NOMO-1 treated with dmso at 0.1 percent for 144 hours (cell line): Measurements from ENCODE around the gene WWC2.
"Not testable (repeated sequence)": the region's sequence is repeated elsewhere in the genome, so short reads cannot be mapped to it uniquely, and the experiment has no call there.

ENCODE experiments used
- DNase-seq: peaks from one replicate; lab custom pipeline; 2025; ENCODE audit not compliant: unreplicated experiment; lab: John Stamatoyannopoulos, UW

WWC2 gene

DNA sequence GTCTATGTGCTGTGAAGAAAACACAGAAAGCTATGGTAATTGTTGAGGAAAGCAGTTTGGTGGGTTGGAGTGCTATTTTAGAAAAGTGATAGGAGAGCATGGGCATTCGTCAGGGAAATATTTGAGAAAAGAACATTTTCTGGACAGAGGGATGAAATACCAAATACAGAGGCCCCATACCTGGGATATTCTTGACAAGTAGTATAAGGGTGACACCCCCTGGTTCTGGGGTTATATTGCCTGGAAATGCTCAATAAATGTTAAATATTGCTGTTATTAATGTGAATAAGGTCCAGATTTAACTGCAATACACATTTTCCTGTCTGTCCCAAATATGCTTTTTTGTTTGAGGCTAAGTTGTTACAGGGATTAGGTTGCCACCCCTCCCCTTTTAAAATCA lies 42.9 kb downstream of the WWC2 start:
- no peak for DNase-seq

DNA sequence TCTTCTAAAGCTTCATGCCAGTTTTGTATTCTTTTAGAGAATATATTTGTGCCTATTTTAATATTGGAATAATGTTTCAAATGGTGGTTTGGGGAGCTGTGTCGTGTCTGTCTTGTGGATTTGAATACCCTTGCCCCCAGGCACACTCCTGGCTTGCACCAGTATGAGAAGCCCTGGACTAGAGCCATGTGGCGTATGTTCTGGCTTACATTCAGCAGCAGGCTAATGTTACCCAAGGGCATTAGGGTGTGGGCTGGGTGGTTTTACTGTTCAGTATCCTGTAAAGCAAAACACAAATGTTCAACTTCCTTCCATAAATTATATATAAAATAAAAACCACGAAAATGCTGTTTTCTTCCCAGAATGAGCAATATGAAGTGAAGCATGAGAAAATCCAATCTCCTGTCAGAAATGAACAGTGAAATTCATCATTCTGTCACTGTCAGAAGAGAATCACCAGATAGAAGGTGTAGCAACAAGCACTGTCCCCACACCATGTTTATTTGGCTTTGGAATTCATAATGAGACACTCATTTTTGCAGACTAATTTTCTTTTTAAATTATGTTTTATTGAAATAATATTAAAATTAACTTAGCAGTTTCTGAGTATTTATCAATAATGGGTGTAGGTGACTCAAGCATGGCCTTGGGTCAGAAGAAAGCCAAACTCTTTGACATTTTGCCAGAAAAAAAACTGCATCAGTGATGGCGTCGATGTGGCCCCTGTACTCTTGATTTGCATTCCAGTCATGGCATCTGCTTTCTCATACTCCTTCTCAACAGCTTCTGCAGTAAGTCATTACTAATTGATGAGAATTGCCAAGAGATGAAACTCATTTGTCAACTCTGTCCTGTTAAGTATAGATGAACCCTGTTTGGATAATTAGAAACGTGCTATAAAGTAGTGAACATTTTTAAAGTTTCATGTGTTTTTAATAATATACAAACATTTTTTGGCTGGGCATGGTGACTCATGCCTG lies 43.8 kb downstream of the WWC2 start:
- DNase-seq: no peak

- DNase-seq: no peak
Measured at GRCh38 chr4:183144787-183145186, 45.7 kb downstream of the WWC2 start.

DNA sequence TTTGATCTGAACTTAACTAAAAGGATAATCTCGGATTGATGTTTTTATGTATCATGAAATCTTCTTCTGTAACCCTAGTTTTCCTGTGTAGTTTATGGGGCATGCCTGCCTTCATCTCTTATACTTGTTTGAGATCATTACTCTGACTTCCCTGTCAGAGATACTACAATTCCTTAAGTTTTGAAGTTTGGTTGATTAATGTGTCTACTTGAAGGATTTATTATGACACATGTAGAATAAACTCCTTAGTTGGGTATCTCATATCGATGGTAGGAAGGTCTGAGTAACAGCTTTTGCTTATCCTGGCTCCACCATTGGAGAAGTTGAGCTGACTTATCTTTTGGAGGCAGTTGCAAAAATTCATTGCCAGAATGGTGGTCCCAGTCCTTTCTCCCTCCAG lies 46.7 kb downstream of the WWC2 start:
- no peak for DNase-seq

GRCh38 chr4:183146478-183146877 lies 47.4 kb downstream of the WWC2 start:
- no peak for DNase-seq

GRCh38 chr4:183147196-183147595 lies 48.1 kb downstream of the WWC2 start:
- no peak for DNase-seq

DNA sequence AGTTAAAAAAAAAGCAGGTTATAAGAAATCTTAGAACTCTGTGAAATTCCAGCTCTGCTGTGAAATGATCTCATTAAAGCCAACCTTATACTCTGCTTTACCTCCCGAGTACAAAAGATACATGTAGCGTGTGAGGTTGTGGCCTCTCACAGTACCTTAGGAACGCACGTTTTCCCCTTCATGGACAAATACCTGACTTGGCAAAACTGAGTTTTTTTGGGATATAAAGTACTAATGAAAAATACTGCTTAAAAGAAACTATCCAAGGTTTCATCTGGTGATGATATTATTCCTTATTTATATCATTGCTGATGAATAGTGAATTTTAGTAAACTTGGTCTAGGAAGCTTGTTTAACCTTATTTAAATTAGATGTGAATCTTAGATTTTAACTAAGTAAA lies 48.9 kb downstream of the WWC2 start:
- no peak for DNase-seq

- DNase-seq: no peak
Measured at GRCh38 chr4:183149616-183150539, 50.8 kb downstream of the WWC2 start.

- DNase-seq: not testable (repeated sequence)
Measured at GRCh38 chr4:183150664-183151063, 51.6 kb downstream of the WWC2 start.

DNA sequence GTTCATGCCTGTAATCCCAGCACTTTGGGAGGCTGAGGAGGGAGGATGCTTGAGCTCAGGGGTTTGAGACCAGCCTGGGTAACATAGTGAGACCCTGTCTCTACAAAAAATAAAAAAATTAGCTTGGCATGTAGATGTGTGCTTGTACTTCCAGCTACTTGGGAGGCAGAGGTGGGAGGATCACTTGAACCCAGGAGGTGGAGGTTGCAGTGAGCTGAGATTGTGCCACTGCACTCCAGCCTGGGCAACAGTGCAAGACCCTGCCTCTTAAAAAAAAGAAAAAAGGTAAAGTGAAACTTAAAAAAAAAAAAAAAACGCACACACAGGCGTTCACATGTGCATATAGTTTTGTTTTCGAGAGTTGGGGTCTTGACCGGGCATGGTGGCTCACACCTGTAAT lies 53.2 kb downstream of the WWC2 start:
- DNase-seq: not testable (repeated sequence)

GRCh38 chr4:183153190-183153916 lies 54.3 kb downstream of the WWC2 start:
- no peak for DNase-seq

DNA sequence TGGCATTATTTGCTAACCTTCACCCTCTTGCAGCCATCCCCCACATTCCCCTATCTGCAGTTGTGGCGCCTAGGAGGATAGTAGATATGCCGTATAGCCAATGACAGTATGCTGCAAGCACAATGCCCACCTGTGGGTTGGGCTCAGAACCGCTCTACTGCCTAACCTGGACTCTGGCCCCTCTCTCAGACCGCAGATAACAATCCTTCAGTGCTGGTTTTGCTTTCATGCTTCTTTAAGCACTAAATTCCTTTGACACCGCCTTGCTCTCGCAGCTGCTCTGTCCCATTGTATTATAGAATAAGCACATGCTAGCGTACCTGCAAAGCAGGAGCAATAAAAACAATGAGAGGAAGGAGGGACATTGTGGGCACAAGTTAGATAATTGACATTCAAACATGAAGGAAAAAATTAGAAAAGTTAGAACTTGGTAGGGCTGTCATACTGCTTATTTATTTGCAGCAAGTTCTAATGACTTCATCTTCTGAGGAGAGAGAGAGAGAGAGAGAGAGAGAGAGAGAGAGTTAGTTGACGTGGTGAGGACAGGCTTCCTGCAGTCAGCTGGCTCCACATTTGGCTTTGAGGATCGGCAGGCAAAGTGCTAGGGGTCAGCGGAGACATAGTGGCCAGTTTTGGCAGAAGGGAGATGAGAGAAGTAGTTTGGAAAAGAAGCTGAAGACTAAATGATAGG lies 55.8 kb downstream of the WWC2 start:
- DNase-seq: no peak

DNA sequence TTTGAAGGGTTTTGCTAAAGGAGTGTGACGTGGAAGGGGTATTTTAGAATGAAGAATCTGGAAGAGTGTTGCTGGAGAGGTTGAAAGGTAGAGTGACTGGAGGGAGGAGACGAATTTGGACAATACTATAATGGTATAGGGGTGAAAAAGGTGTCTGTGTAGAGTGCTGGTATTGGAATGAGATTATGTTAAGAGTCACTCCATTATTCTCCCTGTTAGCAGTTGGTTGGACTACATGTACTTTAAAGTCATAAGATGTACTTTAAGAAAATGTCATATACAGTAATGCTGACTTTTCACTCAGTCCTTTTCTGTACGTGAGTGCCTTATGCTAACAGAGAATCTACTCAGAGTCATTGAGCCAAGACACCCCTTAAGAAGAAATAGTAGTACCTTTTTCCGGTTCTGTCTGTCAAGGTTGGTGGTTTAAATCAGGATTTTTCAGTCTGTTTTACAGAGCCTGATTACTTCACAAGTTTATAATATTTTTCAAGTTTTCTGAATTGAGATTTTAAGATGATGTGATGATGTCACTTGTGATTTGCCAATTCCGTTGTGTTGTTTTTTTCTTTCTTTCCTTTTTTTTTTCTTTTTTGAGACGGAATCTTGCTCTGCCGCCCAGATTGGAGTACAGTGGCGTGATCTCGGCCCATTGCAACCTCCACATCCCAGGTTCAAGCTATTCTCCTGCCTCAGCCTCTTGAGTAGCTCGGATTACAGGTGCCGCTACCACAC lies 56.6 kb downstream of the WWC2 start:
- DNase-seq: no peak

DNA sequence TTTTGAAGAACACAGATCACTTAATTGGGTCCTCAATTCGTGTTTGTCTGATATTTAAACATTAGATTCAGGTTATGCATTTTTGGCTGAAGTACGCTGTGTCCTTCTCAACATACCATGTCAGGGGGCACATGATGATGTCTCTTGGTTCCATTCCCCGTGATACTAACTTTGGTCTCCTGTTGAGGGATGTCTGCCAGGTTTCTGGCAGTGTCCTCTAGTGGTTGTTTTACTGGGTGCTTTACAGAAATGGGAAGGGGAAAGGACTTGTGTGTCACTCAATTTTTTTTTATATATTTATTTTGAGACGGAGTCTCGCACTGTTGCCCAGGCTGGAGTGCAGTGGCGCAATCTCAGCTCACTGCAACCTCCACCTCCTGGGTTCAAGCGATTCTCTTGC lies 58.2 kb downstream of the WWC2 start:
- no peak for DNase-seq

DNA sequence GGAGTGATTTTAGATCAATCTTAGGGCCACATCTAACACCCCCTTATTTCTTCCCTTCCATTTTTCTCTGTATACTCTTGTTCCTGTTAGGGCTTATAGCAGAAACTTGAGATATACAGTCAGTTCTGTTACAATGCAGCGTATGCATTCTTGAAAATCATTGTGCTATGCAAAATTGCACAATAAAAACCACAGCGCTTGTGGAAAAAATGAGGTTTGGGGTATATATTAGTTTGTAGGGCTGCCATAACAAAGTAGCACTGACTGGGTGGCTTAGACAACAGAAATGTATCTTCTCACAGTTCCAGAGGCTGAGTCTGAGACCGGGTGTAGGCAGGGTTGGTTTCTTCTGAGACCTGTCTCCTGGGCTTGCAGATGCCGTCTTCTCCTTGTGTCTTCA lies 59.0 kb downstream of the WWC2 start:
- no peak for DNase-seq

DNA sequence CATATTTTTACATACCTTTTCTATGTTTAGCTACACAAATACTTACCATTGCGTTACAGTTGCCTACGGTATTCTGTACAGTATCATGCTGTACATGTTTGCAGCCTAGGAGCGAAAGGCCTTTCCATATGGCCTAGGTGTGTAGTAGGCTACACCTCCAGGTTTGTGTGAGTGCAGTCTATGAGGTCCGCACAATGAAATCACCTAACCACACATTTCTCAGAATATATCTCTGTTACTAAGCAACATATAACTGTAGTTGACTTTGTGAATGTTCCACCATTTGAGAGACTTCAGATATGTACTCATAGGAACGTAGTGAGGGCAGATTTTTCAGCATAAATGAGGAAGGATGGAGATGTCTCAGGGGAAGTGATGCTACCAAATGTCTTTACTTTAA lies 62.6 kb downstream of the WWC2 start:
- DNase-seq: no peak

DNA sequence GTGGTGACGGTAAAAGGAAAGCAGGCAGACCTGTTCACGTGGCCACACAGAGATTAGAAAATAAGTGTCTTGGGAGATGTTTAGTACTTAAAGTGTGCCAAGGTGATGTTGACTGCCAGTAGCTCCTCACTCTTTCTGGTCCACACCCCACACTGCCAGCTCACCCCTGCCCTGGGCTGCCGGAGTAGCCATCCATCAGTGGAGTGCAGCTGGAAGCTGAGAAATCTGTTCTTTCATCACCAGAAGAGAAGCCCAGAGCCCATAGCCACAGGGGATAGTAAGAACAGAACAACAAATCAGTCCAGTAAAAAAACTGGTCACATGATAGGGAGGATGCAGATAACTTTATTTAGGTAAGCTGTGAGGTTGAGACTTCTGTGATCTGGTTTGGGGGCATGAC lies 64.1 kb downstream of the WWC2 start:
- DNase-seq: no peak

GRCh38 chr4:183164963-183165362 lies 65.9 kb downstream of the WWC2 start:
- DNase-seq: no peak

GRCh38 chr4:183165376-183165775 lies 66.3 kb downstream of the WWC2 start:
- DNase-seq: no peak

DNA sequence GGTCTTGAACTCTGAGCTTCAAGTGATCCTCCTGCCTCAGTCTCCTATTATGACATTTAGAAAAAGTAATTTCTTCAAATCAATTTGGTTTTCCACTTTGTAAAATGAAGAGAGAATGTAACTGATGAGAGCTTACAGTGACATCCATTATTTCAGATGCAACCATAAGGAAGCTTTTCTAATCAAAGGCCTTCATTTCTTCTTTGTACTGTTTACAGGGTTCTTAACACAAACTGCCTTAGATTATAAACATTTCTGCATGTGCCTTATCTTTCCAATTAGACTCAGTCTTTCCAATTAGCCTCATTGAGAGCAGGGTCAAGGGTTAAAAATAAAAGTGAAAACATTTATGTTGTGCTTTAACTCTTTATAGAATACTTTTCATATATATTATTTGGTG lies 71.8 kb downstream of the WWC2 start:
- no peak for DNase-seq
